ENCODE results near the gene CAP2.

Gene CAP2

GRCh38 chr6:17606606-17607005 lies 213.2 kb downstream of the CAP2 start:
- Histone ChIP-seq H3K4me1 (ENCODE audit: low read depth, poor library complexity, severe bottlenecking) (peaks cover 12% of the 10 kb centered on the region), H3K79me2 (ENCODE audit: insufficient read depth, low read depth) (peaks cover 8% of the 10 kb centered on the region; the same call in 1 of the 2 replicates), H3K4me2 (no peak overlapping the region), H3K4me3 (IDR thresholded peaks at IDR 0.05; ENCODE audit: insufficient read depth, low read depth, low read length) (no peak overlapping the region), H4K20me1 (ENCODE audit: insufficient read depth) (no peaks in the 10 kb centered on the region), H3K36me3 (ENCODE audit: insufficient read depth) (no peaks in the 10 kb centered on the region), H3K27ac (no peak overlapping the region), H3K9ac (no peak overlapping the region), H3K27me3 (ENCODE audit: insufficient read depth, low read depth) (no peaks in the 10 kb centered on the region), H2AFZ (ENCODE audit: low read depth) (no peak overlapping the region)
- TF ChIP-seq, protein P1, sequence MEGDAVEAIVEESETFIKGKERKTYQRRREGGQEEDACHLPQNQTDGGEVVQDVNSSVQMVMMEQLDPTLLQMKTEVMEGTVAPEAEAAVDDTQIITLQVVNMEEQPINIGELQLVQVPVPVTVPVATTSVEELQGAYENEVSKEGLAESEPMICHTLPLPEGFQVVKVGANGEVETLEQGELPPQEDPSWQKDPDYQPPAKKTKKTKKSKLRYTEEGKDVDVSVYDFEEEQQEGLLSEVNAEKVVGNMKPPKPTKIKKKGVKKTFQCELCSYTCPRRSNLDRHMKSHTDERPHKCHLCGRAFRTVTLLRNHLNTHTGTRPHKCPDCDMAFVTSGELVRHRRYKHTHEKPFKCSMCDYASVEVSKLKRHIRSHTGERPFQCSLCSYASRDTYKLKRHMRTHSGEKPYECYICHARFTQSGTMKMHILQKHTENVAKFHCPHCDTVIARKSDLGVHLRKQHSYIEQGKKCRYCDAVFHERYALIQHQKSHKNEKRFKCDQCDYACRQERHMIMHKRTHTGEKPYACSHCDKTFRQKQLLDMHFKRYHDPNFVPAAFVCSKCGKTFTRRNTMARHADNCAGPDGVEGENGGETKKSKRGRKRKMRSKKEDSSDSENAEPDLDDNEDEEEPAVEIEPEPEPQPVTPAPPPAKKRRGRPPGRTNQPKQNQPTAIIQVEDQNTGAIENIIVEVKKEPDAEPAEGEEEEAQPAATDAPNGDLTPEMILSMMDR (conservative IDR thresholded peaks at IDR 0.05; ENCODE audit: low read depth, low read length), result no peak
